Stimulated activated CD8-positive, alpha-beta memory T cell treated with anti-CD3 and anti-CD28 coated beads, Interleukin-2, amount 100 ng/mL, for 48 hours (primary cell): Measurements from ENCODE around the gene MCM3.

ENCODE experiments used
- DNase-seq, 2 donors: peaks; one replicate each; pipeline ENCODE4 v3.0.0-alpha.2; 2020; ENCODE audit warnings: low read depth in 2 of 2

The MCM3 gene

GRCh38 chr6:52251113-52251512 lies 33.4 kb downstream of the MCM3 start:
- DNase-seq: no peak

- no peak for DNase-seq
Measured at GRCh38 chr6:52249078-52249477, 35.5 kb downstream of the MCM3 start.

GRCh38 chr6:52245425-52245824 lies 39.1 kb downstream of the MCM3 start:
- no peak for DNase-seq

GRCh38 chr6:52244400-52244799 lies 40.1 kb downstream of the MCM3 start, which contains the start of gene IL17F:
Gene IL17F (minus strand): TSS chr6:52244500. CDS start chr6:52244429, 71 bp downstream.
- no peak for DNase-seq

- DNase-seq: no peak
Measured at GRCh38 chr6:52243282-52243893, 41.2 kb downstream of the MCM3 start.

- no peak for DNase-seq
Measured at GRCh38 chr6:52241819-52242218, 42.7 kb downstream of the MCM3 start.

GRCh38 chr6:52233975-52234823 lies 50.3 kb downstream of the MCM3 start:
- DNase-seq: peak in 1 of 2 donors; percentile 5

GRCh38 chr6:52233005-52233404 lies 51.5 kb downstream of the MCM3 start:
- no peak for DNase-seq

GRCh38 chr6:52231406-52232127 lies 53.0 kb downstream of the MCM3 start:
- DNase-seq: peak; percentile 21 to 30

GRCh38 chr6:52230685-52231084 lies 53.9 kb downstream of the MCM3 start:
- DNase-seq: no peak

- peak; percentile 51 to 57 for DNase-seq
Measured at GRCh38 chr6:52227495-52227894, 57.0 kb downstream of the MCM3 start.

GRCh38 chr6:52221302-52221701 lies 63.2 kb downstream of the MCM3 start:
- DNase-seq: peak; percentile 28 to 36

- DNase-seq: no peak
Measured at GRCh38 chr6:52217761-52218160, 66.8 kb downstream of the MCM3 start.

- DNase-seq: no peak
Measured at GRCh38 chr6:52216932-52217575, 67.5 kb downstream of the MCM3 start.

- no peak for DNase-seq
Measured at GRCh38 chr6:52215787-52216186, 68.8 kb downstream of the MCM3 start.
